ENCODE results near the gene DUSP22.

Gene DUSP22

DNA sequence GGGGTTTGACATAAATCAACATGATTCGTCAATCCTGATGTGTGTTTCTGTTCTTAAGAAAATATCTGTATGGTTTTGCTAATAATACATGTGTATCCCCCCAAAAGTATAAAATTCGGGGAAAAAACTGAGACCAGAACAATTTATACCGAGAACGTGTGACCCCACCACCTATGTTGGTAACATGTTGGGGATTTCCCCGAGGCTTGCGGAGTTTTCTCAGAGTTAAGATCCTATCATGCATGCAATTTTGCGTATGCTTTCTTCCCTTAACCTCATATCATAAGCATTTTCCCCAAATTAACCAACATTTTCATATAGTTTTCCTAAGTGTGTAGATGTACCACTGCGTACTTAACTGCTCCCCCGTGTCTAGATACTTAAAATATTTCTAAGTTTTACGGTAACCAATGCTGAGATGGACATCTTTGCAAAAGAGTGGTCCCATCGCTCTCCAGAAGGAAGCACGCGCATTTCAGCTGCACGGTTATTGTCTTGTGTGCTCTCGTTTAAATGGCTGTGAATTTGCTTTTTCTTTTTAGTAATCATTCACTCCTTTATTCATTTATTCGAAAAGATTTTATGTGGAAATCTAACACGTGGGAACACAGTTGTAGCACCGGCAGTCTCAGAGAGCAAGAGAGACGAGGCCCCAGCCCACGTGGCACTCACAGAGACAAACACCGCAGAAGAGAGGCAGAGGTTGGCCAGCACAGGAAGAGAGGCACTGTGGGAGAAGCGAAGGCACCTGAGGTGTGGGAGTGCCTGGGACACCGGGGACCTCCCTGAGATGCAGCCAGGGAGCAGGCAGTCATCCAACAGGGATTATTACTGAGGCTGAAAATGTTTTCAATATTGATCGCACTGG is 86.0 kb downstream of the DUSP22 start:
- no peak for DNase-seq

DNA sequence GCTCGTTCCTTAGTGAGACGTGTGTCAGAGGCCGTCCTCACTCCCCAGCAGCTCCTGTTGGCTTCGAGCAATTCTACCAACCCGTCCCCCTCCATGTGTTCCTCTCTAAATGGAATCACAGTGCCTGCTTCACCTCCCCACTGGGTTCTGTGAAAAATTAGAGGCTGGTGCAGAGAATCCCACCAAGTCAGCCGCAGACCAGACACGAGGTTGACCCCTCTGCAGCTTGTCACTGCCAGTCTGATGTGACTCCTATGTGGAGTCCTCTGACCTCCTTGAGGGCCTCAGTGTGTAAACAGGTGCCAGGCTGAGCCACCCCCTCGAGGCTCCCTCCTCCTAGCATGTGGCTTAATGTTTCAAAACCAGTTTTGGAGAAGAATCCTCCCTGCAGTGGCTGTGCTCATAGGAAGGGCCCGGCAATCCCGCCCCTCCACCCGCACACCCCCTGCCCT is 86.7 kb downstream of the DUSP22 start:
- no peak for DNase-seq

- DNase-seq: no peak
Measured at GRCh38 chr6:379410-380181, 87.3 kb downstream of the DUSP22 start.

- DNase-seq: no peak
Measured at GRCh38 chr6:380234-381218, 88.2 kb downstream of the DUSP22 start.

GRCh38 chr6:381742-382461 is 89.6 kb downstream of the DUSP22 start:
- no peak for DNase-seq

DNA sequence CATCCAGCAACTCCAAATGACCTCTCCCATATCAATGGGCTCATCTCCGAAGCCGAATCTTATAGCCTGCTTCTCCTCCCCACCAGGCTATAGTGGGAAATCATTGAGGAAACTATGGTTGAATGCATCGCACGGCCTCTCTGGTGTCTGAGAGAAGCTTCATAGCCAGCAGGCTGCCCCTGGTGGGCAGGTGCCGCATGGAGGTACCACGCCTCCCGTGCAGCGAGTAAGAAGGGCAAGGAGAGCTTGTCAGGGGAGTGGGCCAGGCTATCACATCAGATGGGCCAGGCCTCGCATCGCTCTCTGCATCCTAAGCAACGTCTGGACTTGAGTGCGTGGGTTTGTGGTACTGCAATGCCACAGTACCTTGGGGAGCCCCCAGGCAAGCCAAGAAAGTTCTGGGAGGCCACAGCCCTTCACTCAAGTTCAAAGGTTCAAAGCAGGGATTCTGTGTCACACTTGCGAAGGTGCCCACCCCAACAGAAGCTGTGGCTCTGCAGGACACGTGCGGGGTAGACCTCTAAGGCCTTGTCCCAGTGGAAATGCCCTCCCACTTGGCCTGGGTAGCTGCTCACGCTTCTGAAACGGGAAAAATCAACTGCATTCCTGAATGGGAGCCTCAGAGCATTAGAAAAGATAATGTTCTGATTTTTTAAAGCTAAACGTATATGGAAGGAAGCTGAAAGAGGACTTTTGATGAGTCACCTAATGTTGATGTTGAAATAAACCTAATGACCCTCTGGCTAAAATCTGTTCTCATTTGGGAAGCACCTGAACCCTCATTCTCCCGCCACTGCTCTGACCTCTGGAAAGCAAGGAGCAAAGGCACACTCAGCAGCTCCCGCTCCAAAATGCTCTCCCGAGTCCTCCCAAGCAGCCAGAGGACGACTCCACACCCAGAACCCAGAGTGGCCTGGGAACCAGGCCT is 90.9 kb downstream of the DUSP22 start:
- no peak for DNase-seq

GRCh38 chr6:383856-384255 is 91.6 kb downstream of the DUSP22 start:
- no peak for DNase-seq

GRCh38 chr6:384898-385297 is 92.6 kb downstream of the DUSP22 start:
- DNase-seq: no peak

GRCh38 chr6:385614-386013 is 93.3 kb downstream of the DUSP22 start:
- DNase-seq: no peak

- DNase-seq: no peak
Measured at GRCh38 chr6:386688-387266, 94.5 kb downstream of the DUSP22 start.

DNA sequence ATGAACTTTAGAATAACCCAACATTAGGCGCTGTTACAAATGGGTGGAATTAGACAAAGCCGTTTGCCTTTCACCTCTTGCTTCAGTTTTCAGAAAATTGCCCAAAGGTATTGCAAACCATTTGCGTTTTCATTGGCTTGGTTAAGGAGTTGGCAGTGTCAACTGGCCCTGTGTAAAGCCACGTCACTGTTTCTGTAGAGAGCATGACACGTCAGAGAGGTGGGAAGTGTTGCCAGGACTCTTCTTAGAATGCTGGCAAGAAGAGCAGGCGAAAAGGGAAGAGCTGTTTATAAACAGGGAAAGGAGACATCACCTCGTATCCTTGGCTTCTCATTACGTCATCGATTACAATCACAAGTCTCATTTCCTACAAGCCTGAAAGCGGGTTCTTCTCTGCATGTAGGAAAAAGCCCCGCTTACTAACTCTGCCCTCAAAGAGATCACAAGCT is 95.0 kb downstream of the DUSP22 start:
- DNase-seq: no peak

- DNase-seq: no peak
Measured at GRCh38 chr6:388202-388903, 96.1 kb downstream of the DUSP22 start.

GRCh38 chr6:389143-389542 is 96.9 kb downstream of the DUSP22 start:
- DNase-seq: no peak

DNA sequence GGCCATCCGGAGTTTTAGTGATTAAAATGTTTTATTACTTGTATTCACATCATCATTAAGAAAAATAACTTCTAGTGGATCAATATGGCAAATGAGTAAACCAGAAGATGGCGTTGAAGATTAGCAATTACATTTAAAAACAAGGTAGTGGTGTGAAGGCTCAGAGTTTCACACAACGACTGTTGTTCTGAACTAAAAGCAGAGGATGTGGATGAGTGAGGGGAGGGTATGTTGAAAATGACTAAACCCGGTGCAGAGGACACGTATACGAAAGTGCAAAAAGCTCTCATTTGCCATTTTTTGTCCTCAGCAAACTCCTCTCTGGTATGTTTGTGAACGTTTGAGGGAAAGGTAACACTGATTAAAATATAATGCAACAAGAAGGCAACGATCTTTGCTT is 97.3 kb downstream of the DUSP22 start:
- no peak for DNase-seq

GRCh38 chr6:390914-391558 is 98.7 kb downstream of the DUSP22 start:
- no peak for DNase-seq

GRCh38 chr6:391559-392440 is 99.5 kb downstream of the DUSP22 start, which contains the start of gene IRF4:
TSS of gene IRF4 (plus strand) at chr6:391752. CDS start at chr6:393153, 1,401 bp downstream.
- no peak for DNase-seq
